NCI-H187 (cell line): Measurements from ENCODE around the gene XPO6.

Experiments used
- DNase-seq, 2 experiments: peaks; one replicate each; lab custom pipeline; 2025; lab: John Stamatoyannopoulos, UW

XPO6 gene

DNA sequence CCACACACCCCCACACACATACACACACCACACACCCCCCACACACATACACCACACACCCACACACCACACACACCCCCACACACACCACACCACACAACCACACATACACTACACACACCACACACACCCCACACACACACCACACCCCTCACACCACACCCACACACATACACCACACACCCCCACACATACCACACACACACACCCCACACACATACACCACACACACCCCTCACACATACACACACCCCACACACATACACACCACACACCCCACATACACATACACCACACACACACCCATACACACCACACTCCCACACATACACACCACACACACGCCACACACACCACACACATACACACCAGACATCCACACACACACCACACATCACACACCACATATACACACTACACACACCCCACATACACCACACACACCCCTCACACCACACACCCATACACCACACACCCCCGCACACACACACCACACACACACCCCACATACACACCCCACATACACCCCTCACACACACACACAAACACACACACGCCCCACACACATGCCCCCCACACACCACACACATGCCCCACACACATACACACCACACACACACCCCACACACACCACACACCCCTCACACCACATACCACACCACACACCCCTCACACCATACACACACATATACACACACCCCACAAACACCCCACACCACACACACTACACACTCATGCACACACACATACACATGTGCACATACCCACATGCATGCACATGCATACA lies 122.4 kb downstream of the XPO6 start:
- no peak for DNase-seq

DNA sequence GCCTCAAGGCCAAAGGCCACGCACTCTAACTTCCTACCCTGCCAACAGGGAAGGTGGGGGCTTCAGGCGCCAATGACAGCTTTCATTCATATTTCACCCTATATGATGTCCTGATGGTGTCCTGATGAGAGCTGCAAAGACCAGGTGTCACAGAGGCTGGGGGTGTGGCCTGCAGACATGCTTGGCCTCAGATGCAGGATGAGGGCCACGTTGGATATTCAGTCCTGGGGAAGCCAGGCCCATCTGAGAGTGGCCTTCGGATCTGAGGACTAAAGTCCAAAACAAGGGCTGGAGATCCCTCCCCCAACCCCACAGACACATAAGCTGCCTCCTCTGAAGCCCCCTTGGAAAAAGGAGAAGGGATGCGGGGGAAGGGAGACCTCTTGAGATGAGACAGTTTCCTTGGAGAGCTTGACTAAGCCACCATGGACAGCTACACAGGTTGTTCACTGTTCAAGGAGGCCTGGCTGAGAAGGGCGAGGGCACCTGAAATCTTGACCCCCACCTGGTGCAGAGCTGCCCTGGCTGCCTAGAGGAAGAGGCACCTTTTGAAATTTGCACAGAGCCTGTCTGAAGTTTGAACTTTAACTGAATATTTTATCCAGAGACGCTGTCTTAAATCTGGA lies 124.0 kb downstream of the XPO6 start:
- no peak for DNase-seq

DNA sequence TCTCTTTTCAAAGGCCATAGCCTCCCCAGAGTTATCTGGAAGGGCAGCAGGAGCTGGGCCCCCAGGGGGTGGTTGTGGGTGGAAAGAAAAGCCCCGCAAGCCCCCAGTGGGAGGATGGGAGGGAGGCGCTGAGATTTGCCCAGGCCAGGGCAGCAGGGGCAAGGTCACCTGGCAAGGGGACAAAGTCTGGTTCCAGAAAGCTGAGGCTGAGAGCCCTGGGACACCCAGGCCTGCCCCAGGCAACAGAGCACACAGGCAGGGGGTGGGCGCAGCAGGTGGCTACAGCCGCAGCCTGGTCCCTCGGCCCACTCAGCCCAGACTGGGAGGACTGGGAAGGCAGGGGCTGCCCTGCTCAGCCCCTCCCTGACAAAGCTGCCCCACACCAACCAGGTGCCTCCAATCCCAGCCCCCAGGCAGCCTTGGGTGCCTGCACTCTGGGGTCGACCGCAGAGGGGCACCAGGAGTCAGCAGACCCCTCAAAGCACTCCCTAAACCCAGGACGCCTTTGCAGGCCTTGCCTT lies 124.6 kb downstream of the XPO6 start:
- DNase-seq, result no peak

DNA sequence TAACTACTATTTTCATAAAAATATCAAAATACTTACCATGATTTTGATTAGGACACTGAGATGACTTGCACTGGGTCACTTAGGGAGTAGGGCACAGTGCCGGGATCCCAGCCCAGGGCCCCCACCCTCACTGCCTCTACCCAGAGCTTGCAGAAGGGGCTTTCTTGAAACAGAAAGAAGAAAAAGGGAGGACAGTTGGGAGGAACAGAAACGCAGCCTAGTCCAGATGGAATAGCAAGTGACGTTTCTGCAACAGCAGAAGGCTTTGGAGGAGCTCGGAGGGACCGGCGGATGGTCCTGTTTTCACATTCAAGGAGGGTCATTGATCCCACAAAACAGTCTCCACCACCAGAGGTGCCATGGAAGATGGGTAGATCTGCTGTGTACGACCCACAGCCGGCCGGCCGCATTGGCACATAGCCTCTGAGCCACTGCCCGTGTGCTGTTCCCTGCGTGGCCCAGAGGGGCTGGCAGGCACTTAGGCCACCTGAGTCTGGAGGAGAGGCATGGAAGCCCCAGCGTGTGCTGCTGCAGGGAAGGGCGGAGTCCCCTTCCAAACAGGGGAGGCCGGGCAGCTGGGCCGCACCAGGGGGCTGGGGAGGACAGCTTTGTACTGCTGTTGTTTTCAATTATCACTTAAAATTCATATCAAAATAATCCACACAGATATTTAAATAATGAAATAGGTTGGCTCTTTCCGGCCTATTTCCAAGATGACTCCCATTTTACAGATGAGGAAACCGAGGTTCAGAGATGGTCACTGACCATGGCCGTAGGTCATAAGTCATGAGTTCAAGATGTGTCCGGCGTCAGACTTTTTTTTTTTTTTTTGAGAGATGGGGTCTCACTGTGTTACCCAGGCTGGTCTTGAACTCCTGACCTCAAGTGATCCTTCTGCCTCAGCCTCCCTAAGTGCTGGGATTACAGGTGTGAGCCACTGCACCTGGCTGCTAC lies 125.3 kb downstream of the XPO6 start:
- no peak for DNase-seq

DNA sequence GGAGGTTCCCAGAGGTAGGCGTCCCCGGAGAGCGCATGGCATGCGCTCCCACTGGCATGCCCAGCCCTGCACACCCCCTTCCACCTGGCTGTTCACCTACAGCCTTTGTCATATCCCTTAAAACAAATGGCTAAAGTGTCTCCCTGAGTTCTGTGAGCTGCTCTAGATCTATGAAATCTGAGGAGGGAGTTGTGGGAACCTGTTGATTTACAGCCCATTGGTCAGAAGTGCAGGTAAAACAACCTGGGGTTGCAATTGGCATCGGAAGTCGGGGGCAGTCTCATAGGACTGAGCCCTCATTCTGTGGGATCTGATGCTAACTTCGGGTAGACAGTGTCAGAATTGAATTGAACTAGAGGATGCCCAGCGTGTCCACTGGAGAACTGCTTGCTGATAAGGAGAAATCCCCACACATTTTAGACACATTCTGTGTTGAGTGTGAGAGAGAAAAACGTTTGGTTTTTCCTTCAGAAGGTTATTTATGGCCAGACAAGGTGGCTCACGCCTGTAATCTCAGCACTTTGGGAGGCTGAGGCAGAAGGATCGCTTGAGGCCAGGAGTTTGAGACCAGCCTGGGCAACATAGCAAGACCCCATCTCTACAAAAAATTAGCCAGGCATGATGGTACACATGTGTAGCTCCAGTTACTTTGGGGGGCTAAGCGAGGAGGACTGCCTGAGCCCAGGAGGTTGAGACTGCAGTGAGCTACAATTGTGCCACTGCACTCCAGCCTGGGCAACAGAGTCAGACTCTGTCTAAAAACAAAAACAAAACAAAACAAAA lies 126.2 kb downstream of the XPO6 start:
- DNase-seq, result no peak

DNA sequence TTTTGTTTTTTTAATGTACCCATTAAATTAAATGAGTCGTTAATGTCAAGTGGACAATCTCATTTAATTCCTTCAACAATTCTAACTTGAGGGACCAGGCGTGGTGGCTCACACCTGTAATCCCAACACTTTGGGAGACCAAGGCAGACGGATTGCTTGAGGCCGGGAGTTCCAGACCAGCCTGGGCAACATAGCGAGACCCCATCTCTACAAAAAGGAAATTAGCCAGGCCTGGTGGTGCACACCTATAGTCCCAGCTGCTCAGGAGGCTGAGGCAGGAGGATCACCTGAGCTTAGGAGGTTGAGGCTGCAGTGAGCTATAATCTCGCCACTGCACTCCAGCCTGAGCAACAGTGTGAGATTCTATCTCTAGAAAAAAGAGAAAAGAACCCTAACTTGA lies 127.6 kb downstream of the XPO6 start:
- DNase-seq, result no peak

DNA sequence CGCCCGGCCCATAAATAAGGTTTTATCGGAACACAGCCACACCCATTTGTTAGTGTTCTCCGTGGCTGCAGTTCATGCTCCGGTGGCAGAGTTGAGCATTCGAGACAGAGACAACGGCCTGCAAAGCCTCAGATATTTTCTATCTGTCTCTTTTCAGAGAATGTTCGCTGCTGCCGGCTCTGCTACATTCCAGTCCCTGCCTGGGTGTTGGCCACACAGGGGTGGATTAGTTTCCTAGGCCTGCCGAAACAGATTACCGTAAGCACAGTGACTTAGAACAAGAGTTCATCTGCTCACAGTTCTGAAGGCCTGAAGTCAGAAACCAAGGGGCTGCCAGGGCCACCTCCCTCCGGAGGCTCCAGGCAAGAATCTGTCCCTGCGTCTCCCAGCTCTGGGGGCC lies 129.1 kb downstream of the XPO6 start:
- DNase-seq, result no peak

DNA sequence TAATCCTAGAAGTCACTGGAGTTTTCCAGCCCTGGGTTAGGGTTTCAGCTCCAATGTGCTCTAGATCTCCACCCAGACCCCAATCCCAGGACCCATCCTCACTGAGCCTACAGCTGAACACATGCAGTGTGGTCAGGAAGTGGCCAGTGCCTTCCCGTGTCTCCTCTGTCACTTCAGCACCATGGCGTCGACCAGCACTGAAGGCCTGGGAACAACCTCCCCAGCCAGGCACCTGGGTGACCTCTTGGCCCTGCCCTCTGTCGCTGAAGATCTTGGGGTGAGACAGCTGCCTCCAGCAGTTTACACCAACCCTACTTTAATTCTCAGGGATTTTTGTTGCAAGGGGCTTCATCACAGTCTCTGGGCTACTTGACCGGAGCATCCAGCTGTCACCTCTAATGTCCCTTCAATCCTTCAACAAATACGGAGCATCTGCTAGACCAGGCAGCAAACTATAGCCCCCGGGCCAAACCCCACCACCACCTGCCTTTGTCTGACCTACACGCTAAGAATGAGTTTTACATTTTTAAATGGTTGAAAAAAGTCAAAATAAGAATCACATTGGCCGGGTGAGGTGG lies 130.3 kb downstream of the XPO6 start:
- DNase-seq, result no peak

DNA sequence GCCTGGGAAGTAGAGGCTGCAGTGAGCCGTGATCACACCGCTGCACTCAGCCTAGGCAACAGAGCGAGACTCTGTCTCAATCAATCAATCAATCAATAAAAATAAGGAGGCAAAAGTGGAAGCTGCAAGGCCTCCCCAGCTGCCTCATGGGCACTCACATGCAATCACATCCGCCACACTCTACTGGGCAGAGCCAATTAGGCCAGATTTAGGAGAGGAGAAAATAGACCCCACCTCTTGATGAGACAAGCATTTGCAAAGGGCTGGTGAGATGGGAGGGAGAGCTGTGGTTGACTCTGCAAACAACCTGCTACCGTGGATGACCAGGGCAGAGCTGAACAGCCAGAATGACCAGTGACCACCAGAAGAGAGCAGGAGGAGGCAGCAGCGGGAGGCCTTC lies 133.5 kb downstream of the XPO6 start:
- no peak for DNase-seq

DNA sequence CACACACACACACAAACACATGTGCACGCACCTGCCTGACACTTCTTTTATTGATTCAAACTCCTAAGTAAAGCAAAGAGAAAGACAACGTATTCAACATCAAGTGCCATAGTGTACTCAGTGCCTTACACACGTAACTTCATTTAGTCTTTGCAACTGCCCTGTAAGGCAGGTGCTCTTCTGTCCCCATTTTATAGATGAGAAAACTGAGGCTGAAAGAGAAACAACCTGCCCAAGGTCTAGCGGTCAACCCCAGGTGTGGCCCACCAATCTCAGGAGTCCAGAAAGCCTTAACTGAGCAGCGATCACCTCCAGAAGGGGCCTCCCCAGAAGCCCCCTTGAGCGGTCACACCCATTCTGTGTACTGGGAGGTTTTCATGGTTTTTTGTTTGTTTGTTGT lies 137.9 kb downstream of the XPO6 start:
- no peak for DNase-seq

DNA sequence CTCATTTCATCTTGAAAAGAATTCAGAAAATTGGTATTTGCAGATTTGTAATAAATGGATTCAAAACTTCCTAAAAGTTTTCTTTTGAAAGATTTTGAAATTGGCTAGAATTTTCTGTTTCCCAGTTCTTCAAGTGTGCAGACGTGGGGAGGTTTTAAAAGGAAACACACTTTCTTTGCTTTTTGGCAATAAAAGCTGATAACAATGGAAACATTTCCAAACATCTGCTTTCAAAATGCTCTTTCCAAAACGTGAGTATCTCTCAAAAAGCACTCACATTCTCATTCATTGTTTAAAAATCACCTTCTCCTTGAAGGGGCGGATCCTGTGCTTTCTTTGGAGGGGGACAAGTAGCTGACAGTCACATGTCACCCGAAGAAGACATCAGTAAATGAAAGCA lies 139.7 kb downstream of the XPO6 start:
- no peak for DNase-seq

DNA sequence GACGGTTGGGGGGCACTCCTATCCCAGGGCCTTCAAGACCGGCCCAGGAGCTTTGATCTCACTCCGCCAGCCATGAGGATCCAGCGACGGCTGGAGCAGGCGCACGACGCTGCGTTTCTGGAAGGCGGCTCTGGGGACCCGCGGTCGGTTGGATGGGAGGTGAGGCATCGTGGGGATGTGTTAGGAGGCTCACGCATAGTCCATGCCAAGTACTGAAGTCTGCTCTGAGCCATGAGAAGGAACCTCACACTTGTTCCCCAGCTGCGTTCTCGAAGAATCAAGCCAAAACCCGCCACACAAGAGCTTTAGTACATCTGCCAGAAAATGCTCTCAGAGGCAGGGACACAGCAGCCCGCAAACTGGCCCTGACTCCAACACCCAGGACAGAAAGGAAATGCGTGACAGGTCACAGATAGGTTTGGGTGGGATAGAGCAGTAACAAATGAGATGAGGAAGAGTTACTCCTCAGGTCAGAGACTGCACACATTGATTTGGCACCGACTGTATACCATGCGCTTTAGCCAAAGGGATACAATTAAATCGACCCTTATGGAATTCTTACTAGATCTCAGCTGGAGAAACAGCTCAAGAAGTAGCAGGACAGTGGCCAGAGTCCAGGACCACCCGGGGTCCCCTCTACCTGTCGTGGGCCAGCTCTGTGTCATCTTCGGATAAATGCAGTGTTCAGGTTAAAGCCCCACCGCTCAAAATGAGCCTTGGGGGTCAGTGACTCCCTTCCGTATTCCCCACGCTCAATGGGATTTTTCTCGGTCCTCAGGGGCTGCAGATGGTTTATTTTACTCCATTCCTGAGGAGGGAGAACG lies 141.6 kb downstream of the XPO6 start:
- DNase-seq, result no peak

DNA sequence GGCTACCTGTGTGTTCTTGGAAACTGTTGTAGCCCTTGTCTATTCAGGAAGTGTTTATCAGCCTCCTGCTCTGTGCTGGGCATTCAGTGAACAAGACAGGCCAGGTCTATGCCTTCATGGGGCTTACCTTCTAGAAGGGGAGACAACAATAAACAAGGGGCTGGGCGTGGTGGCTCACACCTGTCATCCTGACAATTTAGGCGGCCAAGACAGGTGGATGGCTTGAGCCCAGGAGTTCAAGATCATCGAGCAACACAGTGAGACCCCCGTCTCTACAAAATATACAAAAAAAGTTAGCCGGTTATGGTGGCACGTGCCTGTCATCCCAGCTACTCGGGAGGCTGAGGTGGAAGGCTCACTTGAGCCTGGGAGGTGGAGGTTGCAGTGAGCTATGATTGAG lies 142.8 kb downstream of the XPO6 start:
- DNase-seq, result no peak

DNA sequence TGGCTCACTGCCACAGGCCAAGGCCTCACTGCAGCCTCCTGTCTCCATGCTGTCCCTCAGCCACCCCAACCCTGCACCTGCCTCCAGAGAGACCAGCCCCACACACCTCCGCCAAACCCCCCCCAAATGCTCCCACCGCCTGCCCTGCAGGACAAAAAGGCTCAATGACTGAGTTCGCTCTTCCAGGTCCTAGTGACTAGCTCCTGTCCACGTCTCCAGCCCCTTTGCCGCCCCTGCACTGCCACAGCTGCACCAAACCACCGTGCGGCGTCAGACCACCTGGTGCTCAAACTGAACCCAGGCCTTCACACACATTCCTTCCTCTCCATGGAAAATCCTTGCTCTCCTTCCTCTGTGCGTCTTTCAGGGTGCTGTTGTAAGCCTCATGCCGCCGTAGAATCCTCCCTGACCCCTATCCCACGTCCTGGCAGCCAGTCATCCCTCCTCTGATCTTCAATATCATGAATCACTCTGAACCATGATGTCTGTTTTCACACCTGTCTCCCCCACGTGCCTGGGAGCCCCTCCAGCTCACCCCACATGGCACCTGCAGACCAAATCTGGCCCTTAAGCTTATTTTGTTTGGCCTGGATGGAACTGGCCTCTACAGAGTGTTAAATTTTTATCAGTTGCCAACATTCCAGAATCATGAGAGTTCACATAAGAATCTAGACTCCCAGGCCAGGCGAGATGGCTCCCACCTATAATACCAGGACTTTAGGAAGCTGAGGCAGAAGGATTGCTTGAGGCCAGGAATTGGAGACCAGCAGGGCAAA lies 144.0 kb downstream of the XPO6 start:
- no peak for DNase-seq

DNA sequence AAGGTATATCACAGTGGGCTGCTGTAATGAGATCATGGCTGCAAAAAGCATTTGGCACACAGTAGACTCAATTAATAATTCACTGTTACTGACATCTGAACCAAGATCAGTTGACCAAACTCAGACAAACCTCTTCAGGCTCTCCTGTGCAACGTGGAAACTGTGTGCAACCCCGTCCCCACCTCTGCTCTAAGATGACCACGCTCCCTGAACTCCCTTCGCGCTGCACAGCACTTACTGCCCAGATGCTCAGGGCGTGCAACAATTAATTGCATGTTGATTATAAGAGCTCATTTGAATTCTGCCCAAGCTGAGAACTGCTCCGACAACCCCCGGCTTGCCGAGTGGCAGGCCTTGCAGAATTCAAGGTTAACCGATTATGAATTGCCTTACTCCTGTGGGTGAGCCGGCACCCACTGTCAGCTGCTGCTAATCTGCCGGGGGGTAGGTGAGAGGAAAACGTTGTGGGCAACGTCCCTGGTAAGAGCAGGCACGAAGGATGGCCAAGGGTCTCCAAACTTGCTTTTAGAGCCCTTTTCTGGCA lies 147.0 kb downstream of the XPO6 start:
- no peak for DNase-seq

DNA sequence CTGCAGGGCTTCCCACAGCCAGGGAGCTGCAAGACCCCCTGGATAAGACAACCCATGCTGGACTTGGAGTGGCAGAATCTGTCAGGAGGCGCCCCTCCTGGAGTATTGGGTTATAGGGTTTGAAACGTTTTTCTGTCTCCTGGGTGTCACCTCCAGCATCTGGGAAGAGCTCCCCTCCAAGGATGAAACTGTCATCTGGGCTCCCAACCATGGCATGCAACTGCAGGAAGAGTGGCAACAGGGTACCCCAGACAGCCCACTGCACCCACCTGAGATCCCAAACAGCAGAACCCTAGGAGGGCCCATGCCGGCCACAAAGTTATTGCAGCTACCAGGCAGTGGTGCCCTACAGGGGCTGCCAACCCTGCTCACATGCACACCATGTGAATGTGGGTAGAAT lies 147.6 kb downstream of the XPO6 start:
- DNase-seq, result no peak

DNA sequence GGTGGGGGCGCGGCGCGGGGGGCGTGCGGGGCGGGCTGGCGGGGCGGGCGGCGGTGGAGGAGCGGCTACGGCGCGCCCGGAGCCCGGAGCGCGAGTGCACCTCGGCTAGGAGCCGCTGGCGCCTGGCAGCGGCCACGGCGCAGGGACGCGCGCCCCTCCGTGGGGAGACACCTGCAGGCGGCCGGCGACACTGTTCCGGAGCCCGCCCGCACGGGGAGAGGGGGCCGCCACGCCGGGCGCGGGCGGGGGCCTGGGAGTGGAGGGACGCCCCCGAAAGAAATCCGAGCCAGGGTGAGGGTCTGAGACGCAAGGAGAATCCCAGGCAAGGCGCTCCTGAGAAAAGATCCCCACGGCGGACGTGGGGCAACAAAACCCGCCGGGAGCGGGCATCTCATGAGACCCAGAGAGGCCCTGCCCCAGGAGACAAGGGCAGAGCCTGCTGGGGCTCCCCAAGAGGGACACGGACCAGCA lies 148.1 kb downstream of the XPO6 start, which contains the start of gene GSG1L:
GSG1L (minus strand) TSS at position 124 of the 471 bp plus-strand sequence. CDS start 290 bp downstream, outside the sequence.
- DNase-seq, result no peak

DNA sequence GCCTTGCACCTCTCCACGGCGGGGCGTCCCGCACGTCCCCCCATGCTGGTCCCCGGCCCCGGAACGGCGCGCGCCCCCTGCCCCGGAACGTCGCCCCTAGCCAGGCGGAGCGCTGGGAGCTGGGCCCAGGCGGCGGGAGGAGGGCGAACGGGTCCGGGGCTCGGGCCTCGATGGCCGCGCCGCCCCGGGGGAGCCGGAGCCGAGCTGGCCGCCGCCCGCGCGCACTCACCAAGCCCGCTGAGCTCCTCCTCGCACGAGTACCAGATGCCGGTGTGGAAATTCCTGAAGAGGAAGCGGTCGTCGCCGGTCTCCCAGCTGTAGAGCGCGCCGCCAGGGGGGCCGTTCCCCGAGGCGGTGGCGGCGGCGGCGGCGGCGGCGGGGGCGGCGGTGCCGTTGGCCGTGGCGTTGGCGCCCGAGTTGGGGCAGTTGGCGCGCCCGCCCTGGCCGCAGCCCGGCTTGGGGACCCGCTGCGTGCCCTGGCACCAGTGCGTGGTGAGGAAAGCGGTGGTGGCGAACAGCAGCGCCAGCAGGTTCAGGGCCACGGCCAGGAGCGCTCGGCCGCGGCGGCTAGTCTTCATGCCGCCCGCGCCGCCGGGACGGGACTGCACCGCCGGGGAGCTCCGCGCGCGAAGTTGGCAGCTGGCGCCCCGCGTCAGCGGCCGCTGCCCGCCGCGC lies 148.8 kb downstream of the XPO6 start:
- no peak for DNase-seq
